Measurements from ENCODE around the gene DCBLD1.

DCBLD1 gene

DNA sequence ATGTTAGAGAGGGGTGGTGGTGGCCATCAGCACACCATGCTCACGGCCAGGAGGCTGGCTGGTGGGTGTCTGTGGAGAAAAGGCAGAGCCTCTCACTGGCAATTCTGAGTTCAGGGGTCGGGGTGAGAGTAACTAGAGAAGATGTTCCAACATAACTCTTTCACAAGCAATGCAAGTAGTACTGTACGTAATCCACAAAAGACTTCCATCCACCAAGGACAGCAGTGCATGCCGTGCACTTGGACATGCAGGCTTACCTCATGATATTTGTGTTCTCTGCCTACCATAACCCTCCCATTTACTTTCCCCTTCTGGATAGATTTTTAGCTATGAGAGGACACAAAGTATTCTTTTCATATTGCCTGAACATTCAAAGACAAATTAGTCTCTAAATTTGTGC lies 51.3 kb downstream of the DCBLD1 start:
- Histone ChIP-seq H3K4me3 (ENCODE audit: low read depth, low read length) (no peak overlapping the region), H3K27me3 (no peaks in the 10 kb centered on the region), H3K4me1 (no peaks in the 10 kb centered on the region), H3K9me3 (no peaks in the 10 kb centered on the region), H3K36me3 (no peaks in the 10 kb centered on the region)
- TF ChIP-seq, protein P1, sequence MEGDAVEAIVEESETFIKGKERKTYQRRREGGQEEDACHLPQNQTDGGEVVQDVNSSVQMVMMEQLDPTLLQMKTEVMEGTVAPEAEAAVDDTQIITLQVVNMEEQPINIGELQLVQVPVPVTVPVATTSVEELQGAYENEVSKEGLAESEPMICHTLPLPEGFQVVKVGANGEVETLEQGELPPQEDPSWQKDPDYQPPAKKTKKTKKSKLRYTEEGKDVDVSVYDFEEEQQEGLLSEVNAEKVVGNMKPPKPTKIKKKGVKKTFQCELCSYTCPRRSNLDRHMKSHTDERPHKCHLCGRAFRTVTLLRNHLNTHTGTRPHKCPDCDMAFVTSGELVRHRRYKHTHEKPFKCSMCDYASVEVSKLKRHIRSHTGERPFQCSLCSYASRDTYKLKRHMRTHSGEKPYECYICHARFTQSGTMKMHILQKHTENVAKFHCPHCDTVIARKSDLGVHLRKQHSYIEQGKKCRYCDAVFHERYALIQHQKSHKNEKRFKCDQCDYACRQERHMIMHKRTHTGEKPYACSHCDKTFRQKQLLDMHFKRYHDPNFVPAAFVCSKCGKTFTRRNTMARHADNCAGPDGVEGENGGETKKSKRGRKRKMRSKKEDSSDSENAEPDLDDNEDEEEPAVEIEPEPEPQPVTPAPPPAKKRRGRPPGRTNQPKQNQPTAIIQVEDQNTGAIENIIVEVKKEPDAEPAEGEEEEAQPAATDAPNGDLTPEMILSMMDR (IDR thresholded peaks at IDR 0.05; ENCODE audit: low read depth, low read length) = no peak
- no peak for DNase-seq

- Histone ChIP-seq H3K36me3 (no peaks in the 10 kb centered on the region), H3K4me3 (ENCODE audit: low read depth, low read length) (no peak overlapping the region), H3K27me3 (no peaks in the 10 kb centered on the region), H3K4me1 (no peaks in the 10 kb centered on the region), H3K9me3 (no peaks in the 10 kb centered on the region)
- TF ChIP-seq, protein P1 (IDR thresholded peaks at IDR 0.05; ENCODE audit: low read depth, low read length) = no peak
- no peak for DNase-seq
These were observed 52.5 kb downstream of the DCBLD1 start for GRCh38 chr6:117534974-117535373.

GRCh38 chr6:117536317-117536716 lies 53.8 kb downstream of the DCBLD1 start:
- Histone ChIP-seq H3K36me3 (no peaks in the 10 kb centered on the region), H3K4me3 (ENCODE audit: low read depth, low read length) (no peak overlapping the region), H3K9me3 (no peaks in the 10 kb centered on the region), H3K4me1 (no peaks in the 10 kb centered on the region), H3K27me3 (no peaks in the 10 kb centered on the region)
- DNase-seq = no peak
- TF ChIP-seq, protein P1 (IDR thresholded peaks at IDR 0.05; ENCODE audit: low read depth, low read length) = no peak

GRCh38 chr6:117538615-117539014 lies 56.1 kb downstream of the DCBLD1 start:
- no peaks in the 10 kb centered on the region for H3K4me1 ChIP-seq
- no peaks in the 10 kb centered on the region for H3K9me3 ChIP-seq
- no peak for DNase-seq
- TF ChIP-seq, protein P1 (IDR thresholded peaks at IDR 0.05; ENCODE audit: low read depth, low read length) = no peak
- H3K36me3 ChIP-seq = no peaks in the 10 kb centered on the region
- H3K4me3 ChIP-seq (ENCODE audit: low read depth, low read length) = no peak overlapping the region
- H3K27me3 ChIP-seq = no peaks in the 10 kb centered on the region

DNA sequence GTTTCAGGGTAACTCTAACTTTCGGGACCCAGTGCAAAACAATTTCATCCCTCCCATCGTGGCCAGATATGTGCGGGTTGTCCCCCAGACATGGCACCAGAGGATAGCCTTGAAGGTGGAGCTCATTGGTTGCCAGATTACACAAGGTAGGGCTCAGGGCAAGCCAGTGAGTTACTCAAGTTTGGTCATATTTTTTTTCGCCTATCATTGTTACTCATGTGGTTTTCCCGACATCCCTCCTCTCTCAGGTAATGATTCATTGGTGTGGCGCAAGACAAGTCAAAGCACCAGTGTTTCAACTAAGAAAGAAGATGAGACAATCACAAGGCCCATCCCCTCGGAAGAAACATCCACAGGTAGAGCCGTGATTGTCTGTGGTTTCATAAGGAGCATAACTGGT lies 58.2 kb downstream of the DCBLD1 start:
- TF ChIP-seq, protein P1 (IDR thresholded peaks at IDR 0.05; ENCODE audit: low read depth, low read length) = no peak
- H3K4me1 ChIP-seq = no peaks in the 10 kb centered on the region
- H3K9me3 ChIP-seq = no peaks in the 10 kb centered on the region
- no peaks in the 10 kb centered on the region for H3K36me3 ChIP-seq
- H3K4me3 ChIP-seq (ENCODE audit: low read depth, low read length) = no peak overlapping the region
- H3K27me3 ChIP-seq = no peaks in the 10 kb centered on the region
- no peak for DNase-seq

- Histone ChIP-seq H3K27me3 (no peaks in the 10 kb centered on the region), H3K9me3 (no peaks in the 10 kb centered on the region), H3K4me3 (ENCODE audit: low read depth, low read length) (no peak overlapping the region), H3K4me1 (no peaks in the 10 kb centered on the region), H3K36me3 (no peaks in the 10 kb centered on the region)
- no peak for DNase-seq
- TF ChIP-seq, protein P1 (IDR thresholded peaks at IDR 0.05; ENCODE audit: low read depth, low read length) = no peak
These were observed 60.0 kb downstream of the DCBLD1 start for GRCh38 chr6:117542493-117542892.

Measured in BE2C (cell line).